Keratinocyte (primary cell): ENCODE data around the gene BRD1. TPM values are rescaled to one million over a fixed set of nuclear protein-coding genes. Genes with fewer than 3 reads are reported as not detected.

Source experiments
- DNase-seq: peaks from one replicate; pipeline ENCODE4 v3.0.0-alpha.2; 2011; ENCODE audit warnings: low read depth, missing footprints, low spot score
- FAIRE-seq: peaks from 2 replicates; lab custom pipeline; 2011; peaks lifted over from hg19 to GRCh38; lab: Jason Lieb, UNC
- H2AFZ ChIP-seq: 2 replicates; pipeline ENCODE4 v1.6.0; 2012; ENCODE audit warnings: low read length, control low read depth, inconsistent platforms; ENCODE audit not compliant: control insufficient read depth
- H3K27ac ChIP-seq: 2 replicates; pipeline ENCODE4 v1.5.1; 2011; ENCODE audit warnings: low read length; ENCODE audit not compliant: control insufficient read depth, insufficient read depth
- H3K27me3 ChIP-seq: 3 replicates; pipeline ENCODE4 v1.6.0; 2011; ENCODE audit warnings: low read length; ENCODE audit not compliant: control insufficient read depth, insufficient read depth; ENCODE audit errors: extremely low read depth
- H3K36me3 ChIP-seq, 2 experiments: 2 replicates in 1 of 2; 3 replicates in 1 of 2; pipeline ENCODE4 v1.5.1; 2011; ENCODE audit warnings: low read length in 2 of 2, mild to moderate bottlenecking in 1 of 2; ENCODE audit not compliant: control insufficient read depth in 2 of 2, insufficient read depth in 2 of 2; ENCODE audit errors: extremely low read depth in 1 of 2
- H3K4me1 ChIP-seq: 3 replicates; pipeline ENCODE4 v1.5.1; 2011; ENCODE audit warnings: low read length; ENCODE audit not compliant: control insufficient read depth, insufficient read depth; ENCODE audit errors: extremely low read depth
- H3K4me2 ChIP-seq: 3 replicates; pipeline ENCODE4 v1.6.0; 2011; ENCODE audit warnings: low read depth, low read length; ENCODE audit not compliant: control insufficient read depth, insufficient read depth; ENCODE audit errors: extremely low read depth
- H3K4me3 ChIP-seq, 3 experiments: fragments of 200-600 bp in 1 of 3; sonication (generic) in 1 of 3; 2 replicates in 2 of 3; 3 replicates in 1 of 3; pipeline ENCODE4 v1.5.1; 2011 to 2016; ENCODE audit warnings: low read length in 3 of 3, mild to moderate bottlenecking in 3 of 3, control low read depth in 2 of 3, inconsistent platforms in 1 of 3, low read depth in 1 of 3, mixed read lengths in 1 of 3, mixed run types in 1 of 3, moderate library complexity in 1 of 3; ENCODE audit not compliant: control insufficient read depth in 2 of 3, insufficient read depth in 2 of 3; ENCODE audit errors: extremely low read depth in 1 of 3
- H3K79me2 ChIP-seq: 2 replicates; pipeline ENCODE4 v1.6.0; 2012; ENCODE audit warnings: low read length; ENCODE audit not compliant: control insufficient read depth, insufficient read depth
- H3K9ac ChIP-seq: 3 replicates; pipeline ENCODE4 v1.6.0; 2011; ENCODE audit warnings: low read length; ENCODE audit not compliant: control insufficient read depth, insufficient read depth; ENCODE audit errors: extremely low read depth
- H3K9me1 ChIP-seq: 3 replicates; pipeline ENCODE4 v1.6.0; 2011; ENCODE audit warnings: low read length; ENCODE audit not compliant: control insufficient read depth, insufficient read depth; ENCODE audit errors: extremely low read depth
- H3K9me3 ChIP-seq: 2 replicates; pipeline ENCODE4 v1.5.1; 2012; ENCODE audit warnings: low read depth, low read length; ENCODE audit not compliant: control insufficient read depth
- H4K20me1 ChIP-seq: 3 replicates; pipeline ENCODE4 v1.6.0; 2011; ENCODE audit warnings: low read length; ENCODE audit not compliant: control insufficient read depth, insufficient read depth; ENCODE audit errors: extremely low read depth
- CTCF ChIP-seq, 3 experiments: IDR thresholded peaks in 1 of 3; conservative IDR thresholded peaks in 1 of 3; optimal IDR thresholded peaks in 1 of 3; 2 replicates in 2 of 3; 3 replicates in 1 of 3; pipeline versions ENCODE3 to v1.5.1; 2011; ENCODE audit warnings: low read length in 3 of 3, mild to moderate bottlenecking in 3 of 3, moderate library complexity in 2 of 3, control low read depth in 1 of 3, inconsistent platforms in 1 of 3; ENCODE audit not compliant: insufficient read depth in 2 of 3; ENCODE audit errors: extremely low read depth in 1 of 3
- EZH2 ChIP-seq: IDR thresholded peaks from one replicate; pipeline ENCODE4 v1.6.1; 2012; ENCODE audit warnings: inconsistent platforms, mild to moderate bottlenecking, low read length, moderate library complexity
- dilution Hi-C: fragments of 300-500 bp; cut with MboI; formaldehyde crosslinking; loops from one replicate; pipeline ENCODE4 v1.7.0; 2020; ENCODE audit warnings: low sequenced_read_pairs; ENCODE audit not compliant: extremely low pct_ligation_motif_present
- polyA plus RNA-seq, 5 experiments: library from polyadenylated mRNA; depleted of rRNA in 3 of 5; stranded (reverse) in 3 of 5; stranded (forward) in 1 of 5; unstranded in 1 of 5; fragments of >200 nt; gene quantifications; 1 replicate in 1 of 5; 2 replicates in 3 of 5; 3 replicates in 1 of 5; pipeline versions ENCODE4 v1.2.1 to v1.2.3, GENCODE V29; 2011 to 2012; ENCODE audit warnings: missing spikeins in 2 of 5, low read depth in 1 of 5, low replicate concordance in 1 of 5

Gene BRD1
- polyA plus RNA-seq, 1 donor (not counting 4 experiments of a cell fraction or from before 2014, with no cell fraction given) = 4.3 TPM

- Histone ChIP-seq H3K9me1 (peaks cover 6% of the 10 kb centered on the region), H3K27ac (no peak overlapping the region), H3K9ac (no peak overlapping the region), H3K36me3 (peaks cover 35 to 37% of the 10 kb centered on the region in 2 experiments), H3K4me3 (no peak overlapping the region), H3K4me1 (peaks cover 17% of the 10 kb centered on the region), H4K20me1 (peaks cover 58% of the 10 kb centered on the region), H3K4me2 (no peak overlapping the region), H2AFZ (no peak overlapping the region), H3K79me2 (peaks cover 98% of the 10 kb centered on the region), H3K9me3 (no peaks in the 10 kb centered on the region), H3K27me3 (no peaks in the 10 kb centered on the region)
- DNase-seq (no peak), FAIRE-seq (no peak)
- TF ChIP-seq EZH2 = no peak
- no peak for TF ChIP-seq CTCF (optimal IDR thresholded peaks at IDR 0.05 in 1 of 3, IDR thresholded peaks at IDR 0.05 in 1 of 3, conservative IDR thresholded peaks at IDR 0.05 in 1 of 3; ENCODE audit: extremely low read depth in 1 of 3, insufficient read depth in 2 of 3, low read length in 3 of 3)
- dilution Hi-C loops = no loop called here
Observed at GRCh38 chr22:49820984-49821383, 6.7 kb downstream of the BRD1 start.

- DNase-seq (no peak), FAIRE-seq (no peak)
- H3K4me1 ChIP-seq = no peaks in the 10 kb centered on the region
- dilution Hi-C loops = no loop called here
- peaks cover 24 to 33% of the 10 kb centered on the region in 2 experiments for H3K36me3 ChIP-seq
- peaks cover 96% of the 10 kb centered on the region for H3K79me2 ChIP-seq
- H3K9me3 ChIP-seq = no peaks in the 10 kb centered on the region
- no peak overlapping the region for H3K9ac ChIP-seq
- no peak overlapping the region for H2AFZ ChIP-seq
- H4K20me1 ChIP-seq = peaks cover 45% of the 10 kb centered on the region
- no peaks in the 10 kb centered on the region for H3K9me1 ChIP-seq
- H3K27ac ChIP-seq = no peak overlapping the region
- H3K27me3 ChIP-seq = no peaks in the 10 kb centered on the region
- no peak for TF ChIP-seq EZH2
- no peak for TF ChIP-seq CTCF (optimal IDR thresholded peaks at IDR 0.05 in 1 of 3, IDR thresholded peaks at IDR 0.05 in 1 of 3, conservative IDR thresholded peaks at IDR 0.05 in 1 of 3; ENCODE audit: extremely low read depth in 1 of 3, insufficient read depth in 2 of 3, low read length in 3 of 3)
- H3K4me2 ChIP-seq = no peak overlapping the region
- no peak overlapping the region for H3K4me3 ChIP-seq
Observed at GRCh38 chr22:49817359-49817758, 10.3 kb downstream of the BRD1 start.
